Heart right ventricle (tissue), 16 donors: ENCODE data around the gene PCDHA13. TPM values are rescaled to one million over a fixed set of nuclear protein-coding genes. Genes with fewer than 3 reads are reported as not detected.

Experiments
- ATAC-seq, 8 donors: fragments of 200-7000 bp; cut with Tn5 transposase; one replicate each; pipeline ENCODE4 v1.9.1; 2020; ENCODE audit warnings: mild to moderate bottlenecking in 8 of 8, moderate library complexity in 8 of 8, moderate number of reproducible peaks in 1 of 8
- DNase-seq, 2 donors: peaks; one replicate each; pipeline ENCODE4 v3.0.0-alpha.2; 2020
- H3K27ac ChIP-seq, 10 donors: fragments of 200-600 bp; sonication (generic) in 2 of 10; one replicate each; pipeline versions ENCODE4 v1.5.0 to v1.8.0; 2020 to 2022; ENCODE audit warnings: mild to moderate bottlenecking in 3 of 10
- H3K27me3 ChIP-seq, 7 donors: fragments of 200-600 bp; one replicate each; pipeline ENCODE4 v1.8.0; 2021 to 2022; ENCODE audit warnings: mild to moderate bottlenecking in 2 of 7
- H3K36me3 ChIP-seq, 9 donors: fragments of 200-600 bp; sonication (generic) in 1 of 9; one replicate each; pipeline versions ENCODE4 v1.5.0 to v1.8.0; 2020 to 2022; ENCODE audit warnings: mild to moderate bottlenecking in 2 of 9
- H3K4me1 ChIP-seq, 9 donors: fragments of 200-600 bp; sonication (generic) in 1 of 9; one replicate each; pipeline versions ENCODE4 v1.5.0 to v1.8.0; 2020 to 2022; ENCODE audit warnings: mild to moderate bottlenecking in 4 of 9
- H3K4me3 ChIP-seq, 10 donors: fragments of 200-600 bp; sonication (generic) in 2 of 10; one replicate each; pipeline versions ENCODE4 v1.5.0 to v1.8.0; 2020 to 2022; ENCODE audit warnings: mild to moderate bottlenecking in 7 of 10, moderate library complexity in 2 of 10
- H3K9me3 ChIP-seq, 11 donors: fragments of 200-600 bp in 10 of 11; sonication (generic) in 2 of 11; one replicate each; pipeline versions ENCODE4 v1.5.0 to v1.8.0; 2013 to 2022; ENCODE audit warnings: mild to moderate bottlenecking in 2 of 11, control low read depth in 1 of 11, moderate library complexity in 1 of 11
- WGBS, 2 donors: extraction: QIAGEN DNeasy Blood & Tissue Kit; methylation state at CpG; one replicate each; pipeline ENCODE4 v1.1.7; 2013; ENCODE audit warnings: inconsistent platforms in 1 of 2; 5-methylcytosine and 5-hydroxymethylcytosine counted together
- intact Hi-C, 10 donors: fragments of 100-400 bp; cut with DNase I; formaldehyde crosslinking; loops; one replicate each; pipeline versions ENCODE4 v1.11.1 to v1.14.2; 2022
- polyA plus RNA-seq, 2 donors: library from polyadenylated mRNA; stranded (reverse); fragments of 200-250 nt; gene quantifications; one replicate each; pipeline ENCODE4 v1.2.3, GENCODE V29; 2013
- total RNA-seq, 10 donors: library from RNA; stranded (reverse); fragmentation: NEBNext Ultra II Directional in 3 of 10; extraction: Animal tissue kit (Norgen Biotek cat#: 25700) in 3 of 10; gene quantifications; one replicate each; pipeline versions ENCODE4 v1.2.1 to v1.2.4, GENCODE V29; 2021 to 2023
- TF ChIP-seq, protein P1 (sequence below), 9 donors: fragments of 200-600 bp; sonication (generic) in 2 of 9; IDR thresholded peaks; one replicate each; pipeline versions ENCODE4 v1.5.0 to v1.8.0; 2021 to 2022; ENCODE audit warnings: antibody characterized with exemption in 9 of 9, mild to moderate bottlenecking in 5 of 9, moderate library complexity in 1 of 9
- donor health status: Arrhythmogenic right ventricular cardiomyopathy.
- donor health status: ischemic (EF 13 %, LVEDD 7.1; RV severe dilation, severe dysfunction).
- donor health status: healthy with polysubstance abuse.
- donor health status: DM: no; HTN: yes; CAD: no.
- donor health status: DM: no; HTN: no; CAD: no.
- donor health status: ischemic (EF 25% LVEDD 6.9; RV normal size, moderate dysfunction).
- donor health status: ischemic (EF 25% LVEDD 5.7; RV mildly dilated, moderate dysfunction).
- donor health status: healthy.
- donor health status: DM: yes; HTN: yes; CAD: no.
- donor health status: Ischemic cardiomyopathy.
- donor health status: ischemic (EF 35%, LVEDD 5.7; RV mildly dilated, moderate dysfunction).
- donor health status: nonischemic (EF 11% LVEDD 7.7; RV severe dilation, severe dysfunction).
- donor health status: DM: yes; HTN: yes; CAD: no.
- donor health status: PGD.
- donor health status: ischemic (EF 29% LVEDD 5.4; RV normal size, mild dysfunction).
- donor health status: nonischemic (EF 23%, LVEDD 6.1; RV moderate dilation, normal function).

Gene PCDHA13
- total and polyA plus RNA-seq, 12 donors = not detected

DNA sequence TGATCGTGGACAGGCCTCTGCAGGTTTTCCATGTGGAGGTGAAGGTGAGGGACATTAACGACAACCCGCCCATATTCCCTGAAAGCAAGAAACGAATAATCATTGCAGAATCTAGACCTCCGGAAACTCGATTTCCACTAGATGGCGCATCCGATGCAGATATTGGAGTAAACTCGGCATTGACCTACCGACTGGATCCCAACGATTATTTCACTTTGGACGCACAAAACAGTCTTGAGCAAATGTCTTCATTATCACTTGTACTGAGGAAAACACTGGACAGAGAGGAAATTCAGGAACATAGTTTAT is 621 bp downstream of the PCDHA13 start:
- TF ChIP-seq, protein P1, sequence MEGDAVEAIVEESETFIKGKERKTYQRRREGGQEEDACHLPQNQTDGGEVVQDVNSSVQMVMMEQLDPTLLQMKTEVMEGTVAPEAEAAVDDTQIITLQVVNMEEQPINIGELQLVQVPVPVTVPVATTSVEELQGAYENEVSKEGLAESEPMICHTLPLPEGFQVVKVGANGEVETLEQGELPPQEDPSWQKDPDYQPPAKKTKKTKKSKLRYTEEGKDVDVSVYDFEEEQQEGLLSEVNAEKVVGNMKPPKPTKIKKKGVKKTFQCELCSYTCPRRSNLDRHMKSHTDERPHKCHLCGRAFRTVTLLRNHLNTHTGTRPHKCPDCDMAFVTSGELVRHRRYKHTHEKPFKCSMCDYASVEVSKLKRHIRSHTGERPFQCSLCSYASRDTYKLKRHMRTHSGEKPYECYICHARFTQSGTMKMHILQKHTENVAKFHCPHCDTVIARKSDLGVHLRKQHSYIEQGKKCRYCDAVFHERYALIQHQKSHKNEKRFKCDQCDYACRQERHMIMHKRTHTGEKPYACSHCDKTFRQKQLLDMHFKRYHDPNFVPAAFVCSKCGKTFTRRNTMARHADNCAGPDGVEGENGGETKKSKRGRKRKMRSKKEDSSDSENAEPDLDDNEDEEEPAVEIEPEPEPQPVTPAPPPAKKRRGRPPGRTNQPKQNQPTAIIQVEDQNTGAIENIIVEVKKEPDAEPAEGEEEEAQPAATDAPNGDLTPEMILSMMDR (IDR thresholded peaks at IDR 0.05) = peak in 1 of 9 donors; percentile 3
- Histone ChIP-seq H3K27ac (no peak overlapping the region), H3K4me1 (no peaks in the 10 kb centered on the region), H3K27me3 (peaks cover 0 to 88% (median 46%) of the 10 kb centered on the region in 7 donors), H3K9me3 (peaks cover 0 to 51% (median 12%) of the 10 kb centered on the region in 11 donors), H3K4me3 (peak overlapping the region in 1 of 10 donors; percentile 23), H3K36me3 (no peaks in the 10 kb centered on the region)
- intact Hi-C loops = loop anchor here in 3 of 10 donors (5.0 to 10.0 kb wide), 2 partner anchors 160 to 162 kb away; no protein-coding TSS in a partner anchor
- WGBS, 2 donors = 10 to 13% methylated on average over 12 of the region's 12 CpGs
- DNase-seq = no peak
- no peak for ATAC-seq

DNA sequence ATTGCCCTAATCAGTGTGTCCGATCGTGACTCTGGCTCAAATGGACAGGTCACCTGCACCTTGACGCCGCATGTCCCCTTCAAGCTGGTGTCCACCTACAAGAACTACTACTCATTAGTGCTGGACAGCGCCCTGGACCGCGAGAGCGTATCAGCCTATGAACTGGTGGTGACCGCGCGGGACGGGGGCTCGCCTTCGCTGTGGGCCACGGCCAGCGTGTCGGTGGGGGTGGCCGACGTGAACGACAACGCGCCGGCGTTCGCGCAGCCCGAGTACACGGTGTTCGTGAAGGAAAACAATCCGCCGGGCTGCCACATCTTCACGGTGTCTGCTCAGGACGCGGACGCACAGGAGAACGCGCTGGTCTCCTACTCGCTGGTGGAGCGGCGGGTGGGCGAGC is 1.4 kb downstream of the PCDHA13 start:
- Histone ChIP-seq H3K36me3 (no peaks in the 10 kb centered on the region), H3K4me1 (no peaks in the 10 kb centered on the region), H3K4me3 (no peak overlapping the region), H3K27ac (no peak overlapping the region), H3K9me3 (peaks cover 0 to 48% (median 12%) of the 10 kb centered on the region in 11 donors), H3K27me3 (peaks cover 0 to 80% (median 39%) of the 10 kb centered on the region in 7 donors)
- TF ChIP-seq, protein P1 (IDR thresholded peaks at IDR 0.05) = no peak
- no peak for ATAC-seq
- no peak for DNase-seq
- 34 to 38% methylated on average over 37 to 41 of the region's 41 CpGs for whole genome bisulfite sequencing, 2 donors
- intact Hi-C loops = loop anchor here in 3 of 10 donors (5.0 to 10.0 kb wide), 2 partner anchors 159 to 161 kb away; no protein-coding TSS in a partner anchor

DNA sequence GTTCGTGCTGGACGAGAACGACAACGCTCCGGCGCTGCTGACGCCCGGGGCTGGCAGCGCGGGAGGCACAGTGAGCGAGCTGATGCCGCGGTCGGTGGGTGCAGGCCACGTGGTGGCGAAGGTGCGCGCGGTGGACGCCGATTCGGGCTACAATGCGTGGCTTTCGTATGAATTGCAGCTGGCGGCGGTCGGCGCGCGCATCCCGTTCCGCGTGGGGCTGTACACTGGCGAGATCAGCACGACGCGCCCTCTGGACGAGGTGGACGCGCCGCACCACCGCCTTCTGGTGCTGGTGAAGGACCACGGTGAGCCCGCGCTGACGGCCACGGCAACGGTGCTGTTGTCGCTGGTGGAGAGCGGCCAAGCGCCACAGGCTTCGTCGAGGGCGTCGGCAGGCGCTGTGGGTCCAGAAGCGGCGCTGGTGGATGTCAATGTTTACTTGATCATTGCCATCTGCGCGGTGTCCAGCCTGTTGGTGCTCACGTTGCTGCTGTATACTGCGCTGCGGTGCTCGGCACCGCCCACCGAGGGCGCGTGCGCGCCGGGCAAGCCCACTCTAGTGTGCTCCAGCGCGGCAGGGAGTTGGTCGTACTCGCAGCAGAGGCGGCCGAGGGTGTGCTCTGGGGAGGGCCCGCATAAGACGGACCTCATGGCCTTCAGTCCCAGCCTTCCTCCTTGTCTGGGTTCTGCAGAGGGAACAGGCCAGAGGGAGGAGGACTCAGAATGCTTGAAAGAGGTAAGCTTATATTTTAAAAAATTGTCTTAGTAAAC is 2.2 kb downstream of the PCDHA13 start:
- H3K27ac ChIP-seq = no peak overlapping the region
- H3K27me3 ChIP-seq = peaks cover 0 to 73% (median 39%) of the 10 kb centered on the region in 7 donors
- no peak overlapping the region for H3K4me3 ChIP-seq
- ATAC-seq = no peak
- H3K36me3 ChIP-seq = no peaks in the 10 kb centered on the region
- H3K4me1 ChIP-seq = no peaks in the 10 kb centered on the region
- intact Hi-C loops = loop anchor here in 3 of 10 donors (5.0 to 10.0 kb wide), 2 partner anchors 158 to 161 kb away; no protein-coding TSS in a partner anchor
- TF ChIP-seq, protein P1 (IDR thresholded peaks at IDR 0.05) = no peak
- WGBS, 2 donors = 29 to 33% methylated on average over 71 to 79 of the region's 79 CpGs
- peaks cover 0 to 48% (median 12%) of the 10 kb centered on the region in 11 donors for H3K9me3 ChIP-seq
- no peak for DNase-seq

DNA sequence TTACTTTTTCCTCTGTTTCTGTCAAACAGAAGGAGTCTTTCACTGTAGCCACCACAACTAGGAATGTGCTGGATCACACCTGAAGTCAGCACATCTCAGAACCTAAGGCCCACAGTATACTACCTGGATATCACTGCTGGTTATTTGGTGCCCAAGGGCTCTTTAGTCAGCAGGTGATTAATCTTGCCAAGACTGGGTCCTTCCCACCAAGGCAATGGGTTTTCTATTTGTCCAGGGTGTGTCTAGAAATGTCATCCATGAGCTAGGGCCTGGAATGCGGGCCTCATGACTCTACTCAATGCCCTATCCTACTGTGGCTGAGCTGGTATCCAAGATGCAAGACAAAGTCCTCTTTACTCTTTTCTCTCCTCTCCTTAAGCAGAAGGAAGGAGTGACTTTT is 34.4 kb downstream of the PCDHA13 start:
- intact Hi-C loops = no loop called here
- no peaks in the 10 kb centered on the region for H3K36me3 ChIP-seq
- H3K27ac ChIP-seq = no peak overlapping the region
- ATAC-seq (no peak), DNase-seq (no peak)
- H3K4me3 ChIP-seq = no peak overlapping the region
- 56 to 73% methylated on average over 1 of the region's 1 CpG for WGBS, 2 donors
- TF ChIP-seq, protein P1 (IDR thresholded peaks at IDR 0.05) = no peak
- no peaks in the 10 kb centered on the region for H3K4me1 ChIP-seq
- H3K27me3 ChIP-seq = peaks cover 0 to 7% (median 0%) of the 10 kb centered on the region in 7 donors
- peaks cover 0 to 57% (median 7%) of the 10 kb centered on the region in 11 donors for H3K9me3 ChIP-seq
